Measurements from ENCODE around the gene LRP1B.

LRP1B gene

GRCh38 chr2:141710589-141711239 is 420.1 kb downstream of the LRP1B start:
- DNase-seq (ENCODE audit: extremely low spot score, insufficient read length, low read depth) (no peak), FAIRE-seq (no peak)

DNA sequence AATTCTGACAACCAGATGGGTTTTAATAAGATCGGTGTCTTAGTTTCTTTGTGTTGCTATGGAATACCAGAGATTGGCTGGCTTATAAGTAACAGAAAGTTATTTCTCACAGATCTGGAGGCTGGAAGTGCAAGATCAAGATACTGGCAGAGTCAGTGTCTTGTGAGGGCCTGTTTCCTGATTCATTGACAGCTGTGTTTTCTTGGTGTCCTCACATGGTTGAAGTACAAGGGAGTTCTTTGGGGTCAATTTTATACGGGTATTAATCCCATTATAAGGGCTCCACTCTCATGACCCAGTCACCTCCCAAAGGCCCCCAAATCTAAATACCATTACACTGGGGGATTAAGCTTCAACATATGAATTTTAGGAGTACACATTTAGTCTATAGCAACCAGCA is 421.1 kb downstream of the LRP1B start:
- DNase-seq (ENCODE audit: extremely low spot score, insufficient read length, low read depth): no peak
- no peak for FAIRE-seq

DNA sequence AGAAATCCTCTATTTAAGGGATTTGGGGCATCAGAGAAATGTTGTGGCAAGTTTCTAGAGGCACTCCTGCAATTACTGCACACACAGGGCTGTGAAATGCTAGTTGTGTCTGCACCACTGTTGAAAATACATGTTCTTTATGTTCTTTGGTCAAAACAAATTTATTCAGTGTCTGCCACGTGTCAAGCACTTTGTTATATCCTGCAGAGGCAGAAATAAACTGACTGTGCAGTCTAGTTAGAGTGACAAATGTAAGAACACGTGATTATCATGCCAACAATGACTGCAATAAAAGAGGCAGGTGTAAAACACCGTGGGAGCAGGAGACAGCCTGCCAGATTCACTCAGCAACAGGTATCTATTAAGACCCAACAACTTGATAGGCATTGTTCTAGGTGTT is 423.3 kb downstream of the LRP1B start:
- no peak for FAIRE-seq
- no peak for DNase-seq (ENCODE audit: extremely low spot score, insufficient read length, low read depth)

GRCh38 chr2:141704541-141704940 is 426.3 kb downstream of the LRP1B start:
- no peak for DNase-seq (ENCODE audit: extremely low spot score, insufficient read length, low read depth)

GRCh38 chr2:141703501-141703900 is 427.3 kb downstream of the LRP1B start:
- DNase-seq (ENCODE audit: extremely low spot score, insufficient read length, low read depth): no peak
- no peak for FAIRE-seq

More at GRCh38 chr2:141704541-141704940, 426.3 kb downstream of the LRP1B start:
- no peak for FAIRE-seq

- FAIRE-seq: no peak
- DNase-seq (ENCODE audit: extremely low spot score, insufficient read length, low read depth): no peak
These were observed 429.2 kb downstream of the LRP1B start for GRCh38 chr2:141701618-141702017.

DNA sequence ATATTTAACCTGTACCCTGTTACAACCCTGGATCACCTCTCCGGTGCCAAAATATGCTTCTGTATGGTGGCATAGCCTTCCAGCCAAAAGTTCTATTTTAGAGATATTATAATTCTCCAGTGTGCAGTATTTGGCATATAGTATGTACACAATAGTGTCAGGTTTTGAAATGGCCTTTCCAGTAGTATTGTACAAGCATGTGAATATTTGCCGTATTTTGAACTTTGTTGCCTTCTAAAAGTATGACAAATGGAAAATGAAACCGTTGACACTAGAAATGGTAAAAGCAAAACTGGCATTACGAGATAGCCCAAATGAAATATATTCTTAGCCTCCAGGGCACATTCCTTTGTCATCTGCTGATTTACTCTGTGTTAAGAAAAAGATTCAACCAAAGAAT is 431.2 kb downstream of the LRP1B start:
- no peak for DNase-seq (ENCODE audit: extremely low spot score, insufficient read length, low read depth)
- no peak for FAIRE-seq

- no peak for DNase-seq (ENCODE audit: extremely low spot score, insufficient read length, low read depth)
- FAIRE-seq: no peak
These were observed 432.3 kb downstream of the LRP1B start for GRCh38 chr2:141698500-141698899.

GRCh38 chr2:141697035-141697434 is 433.8 kb downstream of the LRP1B start:
- DNase-seq (ENCODE audit: extremely low spot score, insufficient read length, low read depth) (no peak), FAIRE-seq (no peak)

DNA sequence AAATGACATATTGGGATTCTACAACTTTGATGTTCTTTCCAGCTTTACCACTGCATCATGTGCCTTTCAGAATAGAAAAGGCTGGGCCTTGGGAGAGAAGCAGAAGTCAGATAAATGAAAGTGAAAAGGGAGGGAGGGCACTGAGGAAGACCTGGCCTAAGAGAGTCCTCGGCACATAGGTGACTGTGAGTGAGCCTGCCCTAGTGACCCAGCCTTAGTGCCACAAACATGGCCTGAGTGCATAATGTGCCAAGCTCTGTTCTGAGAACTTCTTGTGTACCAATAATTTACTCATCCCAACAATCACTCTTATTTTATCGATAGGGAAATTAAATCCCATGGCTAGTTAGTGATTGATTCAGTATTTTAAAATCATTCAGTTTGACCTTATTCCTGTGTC is 436.6 kb downstream of the LRP1B start:
- FAIRE-seq (no peak), DNase-seq (ENCODE audit: extremely low spot score, insufficient read length, low read depth) (no peak)

- DNase-seq (ENCODE audit: extremely low spot score, insufficient read length, low read depth) (no peak), FAIRE-seq (no peak)
These were observed 438.0 kb downstream of the LRP1B start for GRCh38 chr2:141692829-141693228.

GRCh38 chr2:141676139-141676538 is 454.7 kb downstream of the LRP1B start:
- FAIRE-seq: no peak
- no peak for DNase-seq (ENCODE audit: extremely low spot score, insufficient read length, low read depth)

GRCh38 chr2:141666191-141666590 is 464.6 kb downstream of the LRP1B start:
- FAIRE-seq (no peak), DNase-seq (ENCODE audit: extremely low spot score, insufficient read length, low read depth) (no peak)

GRCh38 chr2:141660232-141660631 is 470.6 kb downstream of the LRP1B start:
- FAIRE-seq (no peak), DNase-seq (ENCODE audit: extremely low spot score, insufficient read length, low read depth) (no peak)

- DNase-seq (ENCODE audit: extremely low spot score, insufficient read length, low read depth) (no peak), FAIRE-seq (no peak)
These were observed 476.5 kb downstream of the LRP1B start for GRCh38 chr2:141654311-141654710.

DNA sequence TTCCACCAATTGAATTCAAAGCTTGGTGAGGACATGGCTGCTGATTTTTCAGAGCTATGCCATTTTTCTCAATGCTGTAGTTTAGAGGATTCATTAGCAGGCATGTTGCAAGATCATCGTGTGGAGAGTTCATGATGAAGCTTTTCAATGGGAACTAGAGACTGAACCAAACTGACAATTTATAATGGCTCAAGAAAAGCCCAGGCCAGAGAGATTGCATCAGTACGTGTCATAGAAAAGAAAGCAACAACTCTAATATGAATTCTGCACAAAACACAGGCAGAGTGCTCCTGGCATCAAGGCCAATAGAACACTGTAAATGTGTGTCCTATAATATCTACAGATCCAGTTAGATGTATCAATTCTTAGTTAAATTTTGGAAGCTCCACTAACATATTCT is 477.6 kb downstream of the LRP1B start:
- FAIRE-seq (no peak), DNase-seq (ENCODE audit: extremely low spot score, insufficient read length, low read depth) (no peak)

DNA sequence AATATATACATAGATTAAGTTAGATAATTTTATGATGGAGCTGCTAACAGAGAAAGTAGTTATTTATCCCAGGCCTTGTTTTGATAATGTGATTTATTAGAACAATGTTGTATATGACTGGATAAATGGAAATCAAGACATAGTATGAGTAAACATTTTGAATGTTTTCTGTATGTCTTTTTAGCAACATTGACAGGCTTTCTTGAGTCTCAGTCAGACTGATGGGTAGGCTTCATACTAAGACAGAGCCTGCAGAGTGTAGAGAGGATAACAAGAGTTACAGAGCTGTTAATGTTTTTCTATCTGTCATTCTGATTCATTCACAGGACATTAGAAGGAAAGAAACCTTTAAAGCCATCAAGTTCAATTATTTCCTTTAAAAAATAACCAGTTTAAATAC is 478.5 kb downstream of the LRP1B start:
- no peak for DNase-seq (ENCODE audit: extremely low spot score, insufficient read length, low read depth)
- FAIRE-seq: no peak

GRCh38 chr2:141647353-141647752 is 483.5 kb downstream of the LRP1B start:
- DNase-seq (ENCODE audit: extremely low spot score, insufficient read length, low read depth) (no peak), FAIRE-seq (no peak)

- no peak for DNase-seq (ENCODE audit: extremely low spot score, insufficient read length, low read depth)
- FAIRE-seq: no peak
These were observed 489.4 kb downstream of the LRP1B start for GRCh38 chr2:141641462-141641861.

DNA sequence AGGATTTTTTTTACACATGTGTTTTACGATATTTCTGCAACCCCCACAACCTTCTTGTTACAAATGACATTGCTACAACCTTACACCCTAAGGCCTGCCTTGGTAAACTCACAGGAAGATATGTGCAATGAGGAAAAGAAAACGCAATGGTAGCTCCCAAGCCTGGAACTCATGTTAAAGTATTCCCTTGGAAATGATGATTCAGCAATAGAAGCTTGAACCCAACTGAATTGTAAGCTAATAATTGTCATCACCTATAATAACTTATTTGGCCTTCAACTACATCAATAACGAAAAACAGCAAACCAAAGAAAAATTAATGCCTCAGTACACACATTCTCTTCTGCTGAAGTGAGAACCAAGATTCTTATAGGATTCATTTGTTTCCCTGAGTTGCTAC is 491.0 kb downstream of the LRP1B start:
- DNase-seq (ENCODE audit: extremely low spot score, insufficient read length, low read depth) (no peak), FAIRE-seq (no peak)

DNA sequence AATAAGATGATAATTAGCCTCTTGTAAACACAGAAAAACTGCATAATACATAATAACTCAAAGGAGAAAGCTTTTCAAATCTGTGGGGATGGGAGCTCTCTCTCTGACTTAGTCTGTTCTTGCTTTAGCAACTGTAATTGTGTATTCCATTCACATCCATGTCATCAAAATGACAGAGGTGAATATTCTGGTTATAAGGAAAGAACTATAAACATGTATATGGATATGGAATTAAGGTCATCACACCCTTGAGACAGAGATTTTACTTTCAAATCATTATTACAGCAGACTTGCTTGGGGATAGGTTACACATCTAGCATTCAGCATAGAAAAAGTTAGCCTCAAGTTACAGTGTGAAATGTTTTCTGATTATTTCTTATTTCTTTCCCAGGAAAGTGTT is 497.7 kb downstream of the LRP1B start:
- no peak for FAIRE-seq

DNA sequence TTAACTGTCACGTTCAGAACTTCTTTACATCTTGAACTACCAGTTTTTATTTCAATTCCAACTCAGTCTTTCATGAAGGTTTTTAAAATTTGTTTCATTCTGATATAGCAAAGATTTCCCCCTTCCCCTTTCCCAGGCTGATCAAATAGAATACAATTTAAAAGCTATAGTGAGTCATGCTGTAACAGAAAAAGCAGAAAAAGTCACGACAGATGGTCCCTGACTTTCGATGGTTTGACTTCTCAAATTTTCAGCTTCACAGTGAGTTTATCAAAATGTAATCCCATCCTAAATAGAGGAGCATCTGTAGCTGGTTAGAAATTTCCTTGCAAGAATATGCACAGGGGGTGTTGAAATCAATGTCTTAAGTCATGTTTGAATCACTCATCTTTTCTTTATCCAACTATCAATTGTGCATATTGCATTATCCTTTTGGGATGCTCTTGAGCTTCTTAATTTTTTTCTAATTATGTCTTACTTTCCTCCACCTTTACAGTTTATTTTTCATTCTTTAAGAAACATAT is 500.3 kb downstream of the LRP1B start:
- FAIRE-seq: no peak
- DNase-seq (ENCODE audit: extremely low spot score, insufficient read length, low read depth): no peak

More for the DNA sequence above, 497.7 kb downstream of the LRP1B start:
- no peak for DNase-seq (ENCODE audit: extremely low spot score, insufficient read length, low read depth)

Data from GM18507 (cell line).